Activated CD4-positive, alpha-beta T cell treated with anti-CD3 and anti-CD28 coated beads, Interleukin-10, Interleukin-2, amounts not matched to agents 100 ng/mL and 50 ng/mL, durations not matched to agents 16 hours and 8 hours (primary cell): ENCODE results near the gene NT5DC3.

Source experiments
- DNase-seq: peaks from one replicate; pipeline ENCODE4 v3.0.0-alpha.2; 2020

Gene NT5DC3

GRCh38 chr12:103735291-103735690 lies 105.7 kb downstream of the NT5DC3 start:
- no peak for DNase-seq

GRCh38 chr12:103734863-103735262 lies 106.2 kb downstream of the NT5DC3 start:
- no peak for DNase-seq

DNA sequence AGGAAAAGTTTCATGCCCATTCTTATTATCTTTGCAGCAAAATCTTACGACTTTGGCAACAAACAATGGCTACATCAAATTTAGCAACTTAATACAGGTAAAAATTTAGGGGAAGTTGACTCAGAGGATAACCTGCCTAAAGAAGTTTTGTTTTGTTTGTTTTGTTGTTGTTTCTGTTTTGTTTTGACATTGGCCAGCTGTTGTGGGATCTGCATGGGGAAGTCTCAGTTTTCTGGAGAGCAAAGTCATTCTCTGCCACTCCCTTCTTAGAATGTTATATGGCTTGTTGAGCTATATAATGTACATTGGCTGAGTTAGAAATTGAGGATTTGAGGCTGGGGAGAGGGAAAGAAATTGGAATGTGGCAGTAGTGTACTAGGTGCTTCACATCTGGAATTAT lies 109.5 kb downstream of the NT5DC3 start:
- no peak for DNase-seq

DNA sequence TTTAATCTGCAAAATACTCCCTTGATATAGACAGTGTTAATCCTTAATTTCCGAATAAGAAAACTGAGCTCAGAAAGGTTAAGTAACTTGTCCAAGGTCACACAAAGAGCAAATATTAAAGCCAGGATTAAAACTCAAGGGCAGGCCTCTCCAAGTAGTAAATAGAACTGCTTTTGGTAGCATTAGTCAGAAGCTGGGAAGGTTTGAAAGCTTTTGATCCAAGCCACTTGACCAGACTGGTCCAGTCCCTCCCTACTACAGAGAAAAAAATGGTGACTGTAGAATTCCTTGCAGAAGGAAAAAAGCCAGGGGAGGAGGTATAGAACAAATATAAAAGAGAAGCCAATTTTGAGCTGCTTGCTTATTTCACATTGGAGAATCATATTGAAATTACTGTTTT lies 111.5 kb downstream of the NT5DC3 start:
- DNase-seq: no peak

DNA sequence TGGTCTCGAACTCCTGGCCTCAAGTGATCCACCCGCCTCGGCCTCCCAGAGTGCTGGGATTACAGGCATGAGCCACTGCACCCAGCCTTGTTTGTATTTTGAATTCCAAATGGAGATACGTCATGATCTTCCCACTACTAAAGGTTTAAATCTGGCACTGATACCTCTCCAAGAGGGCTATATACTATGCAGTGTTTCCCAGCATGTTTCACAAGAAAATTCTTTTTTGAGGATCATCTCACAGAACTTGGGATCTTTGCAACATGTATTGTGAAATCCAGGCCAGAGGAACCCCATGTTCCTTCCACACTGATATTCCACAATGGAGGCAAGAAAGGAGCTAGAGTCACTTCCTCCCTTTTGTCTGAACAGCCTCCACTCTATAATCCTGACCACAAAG lies 112.7 kb downstream of the NT5DC3 start:
- no peak for DNase-seq

DNA sequence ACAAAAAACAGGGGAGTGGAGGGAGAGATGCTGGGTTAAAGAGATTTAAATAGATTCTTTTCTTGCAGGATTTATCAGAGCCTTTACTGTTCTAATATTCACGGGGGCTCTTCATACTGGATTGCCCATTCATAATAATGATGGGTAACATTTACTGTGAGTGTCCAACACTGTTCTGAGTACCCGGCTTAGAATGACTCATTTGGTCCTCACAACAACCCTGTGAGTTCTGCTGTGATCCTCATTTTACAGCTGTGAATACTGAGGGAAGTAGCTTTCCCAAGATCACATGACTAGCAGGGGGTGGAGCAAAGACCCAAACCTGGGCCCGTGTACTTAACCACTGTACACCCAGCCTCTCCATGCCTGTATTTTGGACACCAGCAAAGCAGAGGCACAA lies 113.4 kb downstream of the NT5DC3 start:
- no peak for DNase-seq

GRCh38 chr12:103725398-103725797 lies 115.6 kb downstream of the NT5DC3 start:
- DNase-seq: no peak
